ENCODE measurements around the gene RFX8.

GRCh38 chr2:101362316-101362715 lies 112.6 kb downstream of the RFX8 start:
- TF ChIP-seq POLR2A (IDR thresholded peaks at IDR 0.05; ENCODE audit: low read depth, low read length) = no peak
- TF ChIP-seq, protein P1, sequence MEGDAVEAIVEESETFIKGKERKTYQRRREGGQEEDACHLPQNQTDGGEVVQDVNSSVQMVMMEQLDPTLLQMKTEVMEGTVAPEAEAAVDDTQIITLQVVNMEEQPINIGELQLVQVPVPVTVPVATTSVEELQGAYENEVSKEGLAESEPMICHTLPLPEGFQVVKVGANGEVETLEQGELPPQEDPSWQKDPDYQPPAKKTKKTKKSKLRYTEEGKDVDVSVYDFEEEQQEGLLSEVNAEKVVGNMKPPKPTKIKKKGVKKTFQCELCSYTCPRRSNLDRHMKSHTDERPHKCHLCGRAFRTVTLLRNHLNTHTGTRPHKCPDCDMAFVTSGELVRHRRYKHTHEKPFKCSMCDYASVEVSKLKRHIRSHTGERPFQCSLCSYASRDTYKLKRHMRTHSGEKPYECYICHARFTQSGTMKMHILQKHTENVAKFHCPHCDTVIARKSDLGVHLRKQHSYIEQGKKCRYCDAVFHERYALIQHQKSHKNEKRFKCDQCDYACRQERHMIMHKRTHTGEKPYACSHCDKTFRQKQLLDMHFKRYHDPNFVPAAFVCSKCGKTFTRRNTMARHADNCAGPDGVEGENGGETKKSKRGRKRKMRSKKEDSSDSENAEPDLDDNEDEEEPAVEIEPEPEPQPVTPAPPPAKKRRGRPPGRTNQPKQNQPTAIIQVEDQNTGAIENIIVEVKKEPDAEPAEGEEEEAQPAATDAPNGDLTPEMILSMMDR (conservative IDR thresholded peaks at IDR 0.05; ENCODE audit: low read depth, low read length) = no peak
- TF ChIP-seq CEBPB (IDR thresholded peaks at IDR 0.05; ENCODE audit: low read depth, low read length) = no peak
- TF ChIP-seq RCOR1 (IDR thresholded peaks at IDR 0.05; ENCODE audit: insufficient replicate concordance, low read length) = no peak
- TF ChIP-seq MAZ (IDR thresholded peaks at IDR 0.05; ENCODE audit: borderline replicate concordance, low read depth, low read length) = no peak
- no peak for TF ChIP-seq NFE2L2 (IDR thresholded peaks at IDR 0.05; ENCODE audit: low read depth, low read length)

Measured in IMR-90 (cell line).